GM12875 (cell line): Measurements from ENCODE around the gene CADM2.

Experiments
- H3K4me3 ChIP-seq: one replicate; pipeline ENCODE4 v1.5.1; 2011; ENCODE audit warnings: low read depth, low read length, control low read depth
- CTCF ChIP-seq: IDR thresholded peaks from 2 replicates; pipeline ENCODE4 v1.5.1; 2011; ENCODE audit warnings: low read depth, mild to moderate bottlenecking, control low read depth, inconsistent platforms, low read length, moderate library complexity, borderline replicate concordance; ENCODE audit not compliant: insufficient read depth

CADM2 gene

GRCh38 chr3:84967767-84968581, 9.2 kb downstream of the CADM2 start:
- TF ChIP-seq CTCF = no peak
- no peak overlapping the region for H3K4me3 ChIP-seq

GRCh38 chr3:84968701-84969235, 10.0 kb downstream of the CADM2 start:
- TF ChIP-seq CTCF = no peak
- no peak overlapping the region for H3K4me3 ChIP-seq

GRCh38 chr3:84974347-84974746, 15.6 kb downstream of the CADM2 start:
- TF ChIP-seq CTCF = no peak
- H3K4me3 ChIP-seq = no peak overlapping the region

GRCh38 chr3:84977021-84977420, 18.2 kb downstream of the CADM2 start:
- no peak for TF ChIP-seq CTCF

GRCh38 chr3:84978843-84979242, 20.1 kb downstream of the CADM2 start:
- no peak overlapping the region for H3K4me3 ChIP-seq
- TF ChIP-seq CTCF = no peak

More at GRCh38 chr3:84977021-84977420, 18.2 kb downstream of the CADM2 start:
- no peak overlapping the region for H3K4me3 ChIP-seq

- TF ChIP-seq CTCF = no peak
Measured at GRCh38 chr3:84980011-84980410, 21.2 kb downstream of the CADM2 start.

GRCh38 chr3:84980456-84980855, 21.7 kb downstream of the CADM2 start:
- no peak for TF ChIP-seq CTCF

More at GRCh38 chr3:84980011-84980410, 21.2 kb downstream of the CADM2 start:
- H3K4me3 ChIP-seq = no peak overlapping the region

More at GRCh38 chr3:84980456-84980855, 21.7 kb downstream of the CADM2 start:
- H3K4me3 ChIP-seq = no peak overlapping the region
